Measurements from ENCODE around the gene KMT2C.
A peak's percentile ranks its signal among the peaks of the same experiment; 100 is the strongest.
"Not testable (repeated sequence)": the region's sequence is repeated elsewhere in the genome, so short reads cannot be mapped to it uniquely, and the experiment has no call there.

The KMT2C gene

GRCh38 chr7:152406491-152406890, 29.3 kb downstream of the KMT2C start:
- ATAC-seq (ENCODE audit: insufficient read depth, low read depth), result 0 out of 3 replicates have a peak, but pooled peaks have one; percentile 22
- no peak for TF ChIP-seq CTCF (IDR thresholded peaks at IDR 0.05; ENCODE audit: borderline replicate concordance, extremely low read depth, low read length, poor library complexity, severe bottlenecking)
- no peak for TF ChIP-seq EZH2 (IDR thresholded peaks at IDR 0.05; ENCODE audit: borderline replicate concordance, low read depth, low read length, severe bottlenecking)
- Histone ChIP-seq H3K27ac (ENCODE audit: low read length) (no peak overlapping the region), H3K9me3 (ENCODE audit: insufficient read depth, low read length, severe bottlenecking) (peaks cover 3% of the 10 kb centered on the region), H2AFZ (ENCODE audit: low read depth, low read length) (no peak overlapping the region), H3K4me3 (ENCODE audit: low read depth in 1 of 2, low read length in 2 of 2) (no peak overlapping the region), H3K79me2 (ENCODE audit: insufficient read depth, low read length) (peaks cover 91% of the 10 kb centered on the region), H3K4me2 (ENCODE audit: insufficient read depth, low read length) (no peak overlapping the region), H3K9ac (ENCODE audit: low read depth, low read length) (no peak overlapping the region), H3K36me3 (ENCODE audit: insufficient read depth, low read length) (no peaks in the 10 kb centered on the region), H3K4me1 (ENCODE audit: insufficient read depth, low read length) (no peaks in the 10 kb centered on the region), H3K27me3 (ENCODE audit: insufficient read depth, low read length, poor library complexity) (no peaks in the 10 kb centered on the region), H4K20me1 (ENCODE audit: insufficient read depth, low read length) (peaks cover 14% of the 10 kb centered on the region; the same call in 1 of the 2 replicates)
- DNase-seq, result no peak

- DNase-seq; H3K27ac ChIP-seq (ENCODE audit: low read length); H3K4me2 ChIP-seq (ENCODE audit: insufficient read depth, low read length); H3K36me3 ChIP-seq (ENCODE audit: insufficient read depth, low read length); H3K9ac ChIP-seq (ENCODE audit: low read depth, low read length); H3K4me3 ChIP-seq (ENCODE audit: low read depth in 1 of 2, low read length in 2 of 2); H4K20me1 ChIP-seq (ENCODE audit: insufficient read depth, low read length); H3K27me3 ChIP-seq (ENCODE audit: insufficient read depth, low read length, poor library complexity); H2AFZ ChIP-seq (ENCODE audit: low read depth, low read length); H3K4me1 ChIP-seq (ENCODE audit: insufficient read depth, low read length); H3K9me3 ChIP-seq (ENCODE audit: insufficient read depth, low read length, severe bottlenecking): not testable (repeated sequence)
- 0 out of 3 replicates have a peak, but pooled peaks have one; percentile 17 for ATAC-seq (ENCODE audit: insufficient read depth, low read depth)
- peaks cover 91% of the 10 kb centered on the region for H3K79me2 ChIP-seq (ENCODE audit: insufficient read depth, low read length)
These were observed 29.8 kb downstream of the KMT2C start for GRCh38 chr7:152406030-152406429.

GRCh38 chr7:152403726-152404125, 32.1 kb downstream of the KMT2C start:
- TF ChIP-seq CTCF (IDR thresholded peaks at IDR 0.05; ENCODE audit: borderline replicate concordance, extremely low read depth, low read length, poor library complexity, severe bottlenecking), result no peak
- H3K27me3 ChIP-seq (ENCODE audit: insufficient read depth, low read length, poor library complexity), result no peaks in the 10 kb centered on the region
- H3K9me3 ChIP-seq (ENCODE audit: insufficient read depth, low read length, severe bottlenecking), result peaks cover 3% of the 10 kb centered on the region

GRCh38 chr7:152402384-152403250, 33.2 kb downstream of the KMT2C start:
- DNase-seq, result no peak
- H3K36me3 ChIP-seq (ENCODE audit: insufficient read depth, low read length), result no peaks in the 10 kb centered on the region
- H3K4me3 ChIP-seq (ENCODE audit: low read depth in 1 of 2, low read length in 2 of 2), result no peak overlapping the region
- TF ChIP-seq EZH2 (IDR thresholded peaks at IDR 0.05; ENCODE audit: borderline replicate concordance, low read depth, low read length, severe bottlenecking) (no peak), CTCF (IDR thresholded peaks at IDR 0.05; ENCODE audit: borderline replicate concordance, extremely low read depth, low read length, poor library complexity, severe bottlenecking) (no peak)
- H3K27ac ChIP-seq (ENCODE audit: low read length), result no peak overlapping the region
- peaks cover 26% of the 10 kb centered on the region for H4K20me1 ChIP-seq (ENCODE audit: insufficient read depth, low read length)
- H3K9me3 ChIP-seq (ENCODE audit: insufficient read depth, low read length, severe bottlenecking), result peaks cover 3% of the 10 kb centered on the region
- no peaks in the 10 kb centered on the region for H3K4me1 ChIP-seq (ENCODE audit: insufficient read depth, low read length)
- no peak for ATAC-seq (ENCODE audit: insufficient read depth, low read depth)
- no peak overlapping the region for H3K9ac ChIP-seq (ENCODE audit: low read depth, low read length)
- H3K4me2 ChIP-seq (ENCODE audit: insufficient read depth, low read length), result no peak overlapping the region
- H2AFZ ChIP-seq (ENCODE audit: low read depth, low read length), result no peak overlapping the region
- H3K27me3 ChIP-seq (ENCODE audit: insufficient read depth, low read length, poor library complexity), result no peaks in the 10 kb centered on the region
- peaks cover 97% of the 10 kb centered on the region for H3K79me2 ChIP-seq (ENCODE audit: insufficient read depth, low read length)

More at GRCh38 chr7:152403726-152404125, 32.1 kb downstream of the KMT2C start:
- ATAC-seq (ENCODE audit: insufficient read depth, low read depth) (peak; percentile 41; the same call in 1 of the 3 replicates), DNase-seq (no peak)
- Histone ChIP-seq H3K4me2 (ENCODE audit: insufficient read depth, low read length) (no peak overlapping the region), H3K4me1 (ENCODE audit: insufficient read depth, low read length) (no peaks in the 10 kb centered on the region), H3K4me3 (ENCODE audit: low read depth in 1 of 2, low read length in 2 of 2) (no peak overlapping the region), H4K20me1 (ENCODE audit: insufficient read depth, low read length) (peaks cover 16% of the 10 kb centered on the region), H2AFZ (ENCODE audit: low read depth, low read length) (no peak overlapping the region), H3K9ac (ENCODE audit: low read depth, low read length) (no peak overlapping the region), H3K27ac (ENCODE audit: low read length) (no peak overlapping the region), H3K79me2 (ENCODE audit: insufficient read depth, low read length) (peaks cover 97% of the 10 kb centered on the region), H3K36me3 (ENCODE audit: insufficient read depth, low read length) (no peaks in the 10 kb centered on the region)

Data from DND-41 (cell line).